GM18519 (cell line): ENCODE data around the gene VPS54.
"Not testable (repeated sequence)": the region's sequence is repeated elsewhere in the genome, so short reads cannot be mapped to it uniquely, and the experiment has no call there.

Experiments used
- ATAC-seq: cut with Tn5 transposase; IDR thresholded peaks from one replicate; pipeline ENCODE4 v1.9.1; 2021; ENCODE audit warnings: mild to moderate bottlenecking, moderate library complexity; ENCODE audit not compliant: unreplicated experiment, low FRiP score

VPS54 gene

DNA sequence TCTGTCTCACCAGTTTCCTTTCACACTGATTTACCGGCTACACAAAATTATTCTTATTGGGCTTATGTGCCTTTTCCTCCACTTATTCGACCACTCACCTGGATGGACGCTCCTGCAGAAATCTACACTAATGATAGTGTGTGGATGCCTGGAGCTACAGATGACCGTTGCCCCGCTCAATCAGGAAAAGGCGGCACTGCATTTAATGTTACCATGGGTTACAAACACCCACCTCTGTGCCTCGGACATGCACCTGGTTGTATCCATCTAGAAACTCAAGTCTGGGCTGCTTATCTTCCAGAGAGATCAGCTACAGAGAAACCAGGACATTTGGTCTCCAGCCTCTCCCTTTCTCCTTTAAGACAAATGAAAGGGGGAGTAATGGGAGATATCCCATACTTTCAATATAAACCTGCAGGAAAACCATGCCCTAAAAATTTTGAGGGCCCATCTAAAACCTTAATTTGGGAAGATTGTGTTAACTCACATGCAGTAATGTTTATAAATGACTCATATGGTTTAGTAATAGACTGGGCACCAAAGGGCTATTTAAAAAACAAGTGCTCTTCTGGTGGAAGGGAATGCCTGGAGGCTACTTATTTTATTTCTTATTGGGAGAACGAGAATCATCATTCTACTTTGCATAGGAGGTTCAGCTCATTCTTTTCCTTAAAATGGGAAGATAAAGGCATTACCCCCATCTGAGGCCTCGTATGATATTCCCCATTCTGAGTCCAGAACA lies 24.7 kb downstream of the VPS54 start:
- ATAC-seq: not testable (repeated sequence)

DNA sequence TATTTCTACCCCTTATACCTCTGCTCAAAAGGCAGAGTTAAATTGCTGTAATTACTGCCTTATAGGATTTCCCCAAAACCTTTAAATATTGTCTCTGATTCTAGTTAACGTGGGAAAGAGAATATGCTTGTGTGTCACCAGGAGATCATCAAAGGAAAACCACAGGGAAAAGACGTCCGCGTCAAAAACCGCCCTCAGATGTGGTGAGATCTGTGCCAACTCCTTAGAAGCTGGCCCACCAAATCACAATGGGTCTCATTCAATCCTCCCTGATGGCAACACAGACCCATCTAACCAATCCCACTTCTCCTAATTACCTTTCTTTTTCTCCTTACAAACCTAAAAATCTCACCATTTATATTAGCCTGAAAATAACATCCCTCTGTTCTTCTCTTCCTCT lies 25.4 kb downstream of the VPS54 start:
- no peak for ATAC-seq

DNA sequence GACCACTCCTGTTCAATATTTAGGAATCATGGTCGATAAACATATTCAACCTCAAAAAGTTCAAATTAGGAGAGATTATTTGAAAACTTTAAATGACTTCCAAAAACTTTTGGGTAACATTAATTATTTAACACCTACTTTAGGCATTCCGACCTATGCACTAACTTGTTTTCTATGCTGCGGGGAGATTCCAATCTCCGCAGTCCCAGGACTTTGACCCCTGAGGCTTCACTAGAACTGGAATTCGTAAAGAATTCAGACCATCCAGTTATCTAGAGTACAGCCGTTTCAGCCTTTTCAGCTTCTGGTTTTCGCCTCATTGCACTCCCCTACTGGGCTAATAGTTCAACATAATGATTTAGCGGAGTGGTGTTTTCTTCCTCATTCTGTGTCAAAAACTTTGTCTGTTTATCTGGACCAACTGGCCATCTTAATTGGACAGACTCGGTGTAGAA lies 26.1 kb downstream of the VPS54 start:
- not testable (repeated sequence) for ATAC-seq

DNA sequence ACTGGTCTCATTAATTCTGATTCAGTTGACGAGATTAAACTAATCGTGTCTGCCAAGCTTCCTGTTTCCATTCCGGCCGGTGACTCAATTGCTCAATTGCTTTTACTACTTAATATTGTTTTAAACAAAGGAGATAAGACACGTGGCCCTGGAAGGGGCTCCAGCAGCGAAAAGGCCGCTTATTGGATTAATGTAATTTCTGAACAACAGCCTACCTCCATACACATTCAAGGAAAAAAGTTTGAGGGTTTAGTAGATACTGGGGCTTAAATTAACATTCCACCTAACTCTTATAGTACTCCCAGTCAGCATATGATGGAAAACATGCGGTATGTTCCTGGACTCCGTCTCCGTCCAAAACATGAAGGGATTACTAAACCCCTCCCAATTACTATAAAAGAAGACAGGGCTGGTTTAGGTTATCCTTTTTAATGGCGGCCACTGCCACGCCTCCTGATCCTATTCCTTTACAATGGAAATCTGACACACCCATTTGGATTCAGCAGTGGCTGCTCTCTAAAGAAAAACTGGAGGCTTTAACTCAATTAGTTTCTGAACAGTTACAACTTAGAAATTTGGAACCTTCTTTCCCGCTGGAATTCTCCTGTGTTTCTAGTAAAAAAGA lies 27.1 kb downstream of the VPS54 start:
- no peak for ATAC-seq

DNA sequence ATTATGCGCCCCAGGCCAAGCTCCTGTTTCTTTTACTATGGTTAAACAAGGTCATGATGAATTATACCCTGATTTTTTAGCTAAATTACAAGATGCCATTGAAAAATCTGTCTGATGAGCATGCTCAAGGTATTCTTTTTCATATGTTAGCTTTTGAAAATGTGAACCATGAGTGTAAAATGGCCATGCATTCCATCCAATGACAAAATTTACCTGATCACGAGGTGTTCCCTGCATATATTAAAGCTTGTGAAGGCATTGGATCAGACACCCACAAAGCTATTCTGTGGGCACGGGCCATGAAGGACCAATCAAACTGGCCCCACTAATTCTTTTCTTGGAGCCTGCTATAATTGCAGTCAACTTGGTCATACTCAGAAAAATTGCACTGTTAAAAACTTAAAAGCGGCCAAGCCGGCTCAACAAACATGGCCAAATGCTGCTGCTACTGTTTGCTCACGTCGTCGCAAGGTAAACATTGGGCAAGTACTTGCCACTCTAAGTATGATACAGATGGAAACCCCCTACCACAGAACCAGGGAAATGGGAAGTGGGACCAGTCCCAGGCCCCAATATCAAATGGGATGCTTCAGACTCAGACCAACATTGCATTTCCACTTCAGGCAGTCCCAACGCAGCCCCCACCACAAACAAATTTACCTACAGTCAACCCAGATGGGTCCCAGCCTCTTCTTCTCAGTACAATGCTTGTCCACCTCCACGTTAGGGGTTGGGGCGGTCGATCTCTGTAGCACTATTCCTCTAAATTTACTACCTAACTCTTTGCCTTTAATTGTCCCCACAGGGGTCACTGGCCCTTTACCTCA lies 27.8 kb downstream of the VPS54 start:
- not testable (repeated sequence) for ATAC-seq

DNA sequence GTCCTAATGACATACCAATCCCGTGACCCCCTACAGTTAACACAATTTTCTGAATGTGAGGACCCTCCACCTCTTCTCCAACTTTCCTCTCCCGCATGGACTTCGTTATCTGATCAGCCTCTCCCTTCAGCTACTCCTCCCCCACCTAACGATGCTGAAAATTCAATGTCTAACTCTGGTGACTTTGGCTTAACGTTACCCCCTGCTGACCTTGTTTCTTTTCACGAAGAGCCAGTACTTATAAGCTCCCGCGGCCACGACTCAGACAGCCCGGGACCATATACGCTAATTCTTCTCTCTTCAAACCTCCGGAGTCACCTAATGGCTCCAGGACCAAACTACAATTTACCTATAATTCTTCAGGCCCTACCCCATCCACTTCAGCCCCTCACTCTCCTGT lies 29.2 kb downstream of the VPS54 start:
- no peak for ATAC-seq

DNA sequence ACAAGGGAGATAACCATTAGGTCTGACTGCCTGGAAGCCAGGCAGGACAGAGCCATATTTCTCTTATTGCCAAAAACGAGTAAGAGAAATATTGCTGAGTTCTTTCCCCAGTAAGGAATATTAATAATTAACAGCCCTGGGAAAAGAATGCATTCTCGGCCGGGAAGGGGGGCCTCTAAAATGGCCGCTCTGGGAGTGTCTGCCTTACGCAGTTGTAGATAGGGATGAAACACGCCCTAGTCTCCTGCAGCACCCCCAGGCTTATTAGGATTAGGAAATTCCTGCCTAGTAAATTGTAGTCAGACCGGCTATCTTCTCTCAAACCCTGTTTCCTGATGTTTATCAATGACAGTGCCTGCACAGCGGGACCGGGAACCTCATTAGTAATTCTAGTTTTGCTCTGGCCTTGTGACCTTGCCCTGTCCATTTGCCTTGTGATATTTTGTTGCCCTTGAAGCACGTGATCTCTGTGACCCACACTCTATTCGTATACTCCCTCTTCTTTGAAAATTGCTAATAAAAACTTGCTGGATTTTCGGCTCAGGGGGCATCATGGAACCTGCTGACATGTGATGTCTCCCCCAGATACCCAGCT lies 30.3 kb downstream of the VPS54 start:
- ATAC-seq: not testable (repeated sequence)

DNA sequence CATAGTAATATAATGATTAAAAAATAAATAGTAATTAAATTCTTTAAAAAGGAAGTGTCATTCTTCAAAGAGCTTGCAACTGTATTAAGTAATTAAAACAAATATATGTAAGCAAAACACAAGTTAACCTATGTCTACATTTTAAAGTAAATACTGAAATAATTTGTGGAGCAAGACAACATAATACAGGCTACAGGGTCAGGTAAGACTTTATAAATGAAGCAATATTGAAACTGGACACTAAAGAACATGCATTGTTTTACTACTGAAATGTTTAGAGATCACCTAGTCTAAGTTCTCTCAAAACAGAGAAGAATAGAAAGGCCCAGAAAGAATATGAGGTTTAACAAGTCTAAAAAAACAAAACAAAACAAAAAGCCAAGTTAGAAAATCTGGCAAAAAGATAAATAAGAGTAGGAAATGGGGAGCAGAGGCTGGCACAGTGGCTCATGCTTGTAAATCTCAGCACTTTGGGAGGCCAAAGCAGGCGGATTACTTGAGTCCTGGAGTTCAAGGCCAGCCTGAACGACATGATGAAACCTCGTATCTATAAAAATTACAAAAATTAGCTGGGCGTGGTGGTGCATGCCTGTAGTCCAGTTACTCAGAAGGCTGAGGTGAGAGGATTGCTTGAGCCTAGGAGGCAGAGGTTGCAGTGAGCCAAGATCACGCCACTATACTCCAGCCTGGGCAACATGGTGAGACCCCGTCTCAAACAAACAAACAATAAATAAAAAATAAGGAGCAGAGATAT lies 34.4 kb downstream of the VPS54 start:
- ATAC-seq: no peak

DNA sequence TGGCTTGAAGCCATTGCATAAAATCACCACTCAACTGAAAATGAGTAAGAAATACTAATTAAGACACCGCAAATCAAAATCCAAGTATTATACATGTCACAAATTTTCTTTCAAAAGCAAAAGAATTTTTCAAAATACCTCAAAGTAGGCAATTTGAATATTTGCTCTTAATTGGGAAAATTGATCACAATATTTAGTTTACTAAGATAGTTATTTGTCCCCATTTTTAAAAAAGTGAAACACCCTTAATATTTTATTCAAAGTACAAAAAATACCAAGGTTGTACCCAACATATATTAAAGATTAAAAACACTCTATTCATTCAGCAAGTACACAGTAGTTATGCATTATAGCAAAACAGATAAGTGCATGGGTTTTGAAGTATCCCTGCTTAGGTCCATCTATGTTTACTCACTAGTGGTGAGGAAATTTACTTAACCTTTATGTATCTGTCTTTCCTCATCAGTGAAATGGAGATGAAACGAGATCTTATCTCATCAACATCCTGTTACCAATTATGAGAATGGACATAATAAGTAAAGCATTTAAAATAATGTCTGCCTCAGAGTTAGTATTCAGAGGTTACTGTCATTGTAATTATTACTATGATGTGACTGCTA lies 35.1 kb downstream of the VPS54 start:
- ATAC-seq: no peak

DNA sequence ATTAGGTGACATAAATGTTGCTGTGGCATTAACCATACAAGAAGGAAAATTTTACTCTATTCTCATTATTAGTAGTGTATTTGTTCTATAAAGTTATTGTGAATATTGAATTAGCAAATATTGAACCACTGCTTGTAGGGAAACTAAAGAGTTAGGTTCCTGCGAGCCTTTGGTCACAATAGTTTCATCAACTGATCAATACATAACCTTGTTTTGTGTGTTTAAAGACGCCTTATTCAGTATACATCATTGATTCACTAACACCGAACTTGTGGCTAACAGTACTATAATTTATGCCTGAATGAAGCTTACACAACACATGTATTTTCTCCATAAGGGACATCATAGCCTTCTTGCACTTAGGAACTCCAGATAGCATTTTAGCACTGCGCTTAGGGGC lies 36.9 kb downstream of the VPS54 start:
- no peak for ATAC-seq

DNA sequence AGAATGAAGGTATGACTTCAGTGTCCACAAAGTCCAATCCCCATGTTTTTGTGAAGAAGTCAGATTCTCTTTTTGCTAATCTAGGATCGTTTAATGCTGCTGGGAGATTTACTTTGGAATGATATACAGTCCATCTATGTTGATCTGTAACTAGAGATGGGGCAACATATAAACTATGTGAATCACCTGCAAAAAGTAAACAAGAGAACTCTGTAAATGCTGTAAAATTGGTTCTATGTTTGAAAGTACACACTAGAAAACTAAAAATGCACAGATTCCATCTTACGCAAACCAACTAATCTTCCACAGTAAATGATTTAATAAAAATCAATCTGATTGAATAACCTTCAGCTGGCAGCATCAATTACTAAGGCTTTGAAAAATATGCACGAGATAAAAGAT lies 37.5 kb downstream of the VPS54 start:
- no peak for ATAC-seq

DNA sequence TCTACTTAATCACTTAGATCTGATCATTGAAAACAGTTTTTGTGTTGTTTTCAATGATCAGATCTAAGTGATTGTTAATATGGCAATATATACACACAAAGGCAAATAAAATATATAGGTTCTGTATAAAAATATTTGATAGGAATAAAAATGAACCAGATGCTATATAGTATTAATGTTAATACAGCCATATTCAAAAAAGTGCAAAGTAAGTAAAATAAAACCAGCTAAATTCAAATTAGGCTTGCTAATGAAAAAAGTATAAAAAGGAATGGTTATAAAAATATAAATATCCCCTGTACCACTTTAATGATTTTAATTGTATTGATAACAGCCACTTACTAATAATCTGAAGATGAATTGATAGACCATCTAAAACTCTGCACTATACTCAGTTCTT lies 38.4 kb downstream of the VPS54 start:
- no peak for ATAC-seq

DNA sequence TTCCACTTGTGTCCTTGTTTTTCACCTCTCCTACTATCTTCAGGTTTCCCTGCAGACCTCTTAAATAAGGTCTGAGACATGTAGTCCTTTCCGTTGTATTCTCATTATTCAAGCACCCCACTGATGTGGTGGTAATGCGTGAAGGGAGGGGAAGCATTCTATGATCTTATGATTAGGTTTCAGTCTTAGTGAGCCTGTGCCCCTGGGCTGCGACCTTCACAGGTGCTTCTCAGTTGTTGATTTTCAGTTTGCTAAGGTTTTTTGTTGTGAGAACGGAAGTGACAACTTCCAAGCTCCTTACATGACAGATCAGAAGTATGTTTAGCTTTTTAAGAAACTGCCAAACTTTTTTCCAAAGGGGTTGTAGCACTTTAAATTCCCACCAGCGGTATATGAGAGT lies 41.3 kb downstream of the VPS54 start:
- no peak for ATAC-seq

DNA sequence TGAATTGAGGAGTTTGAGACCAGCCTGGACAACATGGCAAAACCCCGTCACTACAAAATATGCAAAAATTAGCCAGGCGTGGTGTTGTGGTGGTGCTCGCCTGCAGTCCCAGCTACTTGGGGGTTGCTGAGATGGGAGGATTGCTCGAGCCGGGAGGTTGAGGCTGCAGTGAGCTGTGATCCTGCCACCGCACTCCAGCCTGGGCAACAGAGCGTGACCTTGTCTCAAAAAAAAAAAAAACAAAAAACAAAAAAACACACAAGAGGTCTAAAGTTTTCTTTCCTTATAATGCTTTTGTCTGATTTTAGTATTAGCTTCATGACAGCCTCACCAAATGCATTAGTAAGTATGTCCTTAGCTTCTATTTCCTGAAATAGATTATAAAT lies 43.1 kb downstream of the VPS54 start:
- no peak for ATAC-seq

DNA sequence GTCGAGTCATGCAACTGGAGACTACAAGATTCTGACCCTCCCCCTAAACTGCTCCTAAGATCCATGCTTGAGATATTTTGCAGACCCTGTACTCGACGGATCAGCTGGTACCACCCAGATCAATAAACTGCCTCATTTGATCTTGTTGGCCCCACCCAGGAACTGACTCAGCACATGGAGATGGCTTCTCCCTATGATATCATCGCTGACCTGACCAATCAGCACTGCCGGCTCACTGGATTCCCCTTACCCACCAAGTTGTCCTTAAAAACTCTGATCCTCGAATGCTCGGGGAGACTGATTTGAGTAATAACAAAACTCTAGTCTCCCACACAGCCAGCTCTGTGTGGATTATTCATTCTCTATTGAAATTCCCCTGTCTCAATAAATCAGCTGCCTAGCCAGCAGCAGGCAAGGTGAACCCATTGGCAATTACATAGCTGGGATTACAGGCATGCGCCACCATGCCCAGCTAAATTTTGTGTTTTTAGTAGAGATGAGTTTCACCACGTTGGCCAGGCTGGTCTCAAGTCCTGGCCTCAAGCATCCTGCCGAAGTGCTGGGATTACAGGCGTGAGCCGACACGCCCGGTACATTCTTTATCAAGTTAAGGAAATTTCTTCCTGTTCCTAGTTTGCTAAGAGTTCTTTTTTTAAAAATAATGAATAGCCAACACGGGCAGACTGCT lies 43.6 kb downstream of the VPS54 start:
- ATAC-seq: no peak

DNA sequence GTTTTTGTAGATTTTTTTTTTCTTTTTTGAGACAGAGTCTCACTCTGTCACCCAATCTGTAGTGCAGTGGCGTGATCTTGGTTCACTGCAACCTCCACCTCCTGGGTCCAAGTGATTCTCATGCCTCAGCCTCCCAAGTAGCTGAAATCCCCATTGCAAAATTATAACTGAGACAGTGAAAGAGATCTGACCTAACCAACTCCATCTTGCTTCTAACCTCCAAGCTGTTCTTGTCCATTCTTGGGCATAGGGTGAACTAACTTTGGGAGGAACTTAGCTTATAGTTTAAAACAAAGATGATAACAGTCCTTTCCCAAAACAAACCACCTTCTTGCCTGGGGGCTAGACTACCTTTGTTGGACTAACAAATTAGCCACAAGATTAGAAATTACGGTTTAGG lies 44.2 kb downstream of the VPS54 start:
- ATAC-seq: not testable (repeated sequence)

DNA sequence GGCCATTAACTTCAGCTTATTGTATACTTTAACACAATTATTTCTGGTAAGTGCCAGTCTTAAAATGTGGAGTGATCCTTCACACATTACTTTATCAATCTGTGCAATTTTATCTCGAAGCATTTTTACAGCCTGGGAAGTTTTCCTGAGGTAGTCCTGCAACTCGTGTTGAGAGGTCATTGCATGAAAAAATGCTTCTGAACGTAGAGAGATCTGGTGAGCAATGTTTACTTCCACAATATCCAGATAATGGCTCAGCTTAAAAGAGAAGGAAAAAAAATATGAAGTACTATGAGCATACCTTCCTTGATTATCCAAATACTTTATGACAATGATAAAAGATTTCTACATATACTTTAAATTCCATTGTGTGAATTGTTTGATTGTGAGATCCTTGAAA lies 57.0 kb downstream of the VPS54 start:
- ATAC-seq: no peak

DNA sequence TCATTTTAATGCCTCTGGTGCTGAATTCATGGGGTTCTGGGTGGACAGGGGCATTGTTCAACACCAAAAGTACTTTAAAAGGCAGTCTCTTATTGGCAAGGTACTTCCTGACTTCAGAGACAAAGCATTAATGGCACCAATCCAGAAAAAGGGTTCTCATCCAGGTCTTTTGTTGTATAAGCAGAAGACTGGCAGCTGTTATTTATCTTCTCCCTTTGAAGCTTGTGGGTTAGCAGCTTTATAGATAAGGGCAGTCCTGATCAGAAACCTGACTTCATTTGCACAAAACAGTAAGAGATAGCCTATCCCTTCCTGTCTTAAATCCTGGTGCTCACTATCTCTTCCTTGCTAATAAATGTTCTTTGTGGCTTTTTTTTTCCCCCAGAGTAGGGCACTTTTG lies 68.8 kb downstream of the VPS54 start:
- ATAC-seq: no peak

DNA sequence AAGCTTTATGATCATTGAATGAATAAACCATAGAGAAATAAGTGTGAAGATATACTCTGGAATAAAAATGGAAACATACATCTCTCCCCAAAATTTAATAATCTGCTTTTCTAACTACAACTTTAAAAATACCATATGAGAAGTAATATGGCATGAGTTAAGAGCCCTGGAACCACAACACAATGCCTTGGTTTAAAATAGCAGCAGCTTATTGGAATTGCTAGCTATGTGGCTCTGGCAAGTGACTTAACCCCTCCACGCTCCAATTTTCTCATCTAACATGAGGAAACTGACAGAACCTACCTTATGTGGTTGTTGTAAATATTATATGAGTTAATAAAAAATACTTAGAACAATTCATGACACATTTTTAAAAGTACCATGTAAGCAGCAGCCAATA lies 76.4 kb downstream of the VPS54 start:
- ATAC-seq: no peak
